KMS-11 (cell line): Measurements from ENCODE around the gene SUGCT.

Source experiments
- H2AFZ ChIP-seq: fragments of 200-600 bp; sonication (generic); 2 replicates; pipeline ENCODE4 v1.6.1; 2016; ENCODE audit warnings: antibody characterized with exemption, mixed run types, low read depth
- H3K27ac ChIP-seq: fragments of 200-600 bp; sonication (generic); 2 replicates; pipeline ENCODE4 v1.6.1; 2016; ENCODE audit warnings: mild to moderate bottlenecking, mixed run types
- H3K27me3 ChIP-seq: fragments of 200-600 bp; sonication (generic); 2 replicates; pipeline ENCODE4 v1.6.1; 2017; ENCODE audit warnings: mild to moderate bottlenecking, low read depth, mixed run types, moderate library complexity; ENCODE audit not compliant: insufficient read depth
- H3K36me3 ChIP-seq: fragments of 200-600 bp; sonication (generic); 2 replicates; pipeline ENCODE4 v1.6.1; 2017; ENCODE audit warnings: mild to moderate bottlenecking, mixed run types; ENCODE audit not compliant: insufficient read depth
- H3K4me1 ChIP-seq: fragments of 200-600 bp; sonication (generic); 2 replicates; pipeline ENCODE4 v1.6.1; 2016; ENCODE audit warnings: mild to moderate bottlenecking, low read depth, mixed run types; ENCODE audit not compliant: poor library complexity, severe bottlenecking
- H3K4me2 ChIP-seq: fragments of 200-600 bp; sonication (generic); 2 replicates; pipeline ENCODE4 v1.7.0; 2016; ENCODE audit warnings: mild to moderate bottlenecking, mixed run types
- H3K4me3 ChIP-seq: fragments of 200-600 bp; sonication (generic); IDR thresholded peaks from 2 replicates; pipeline ENCODE4 v1.6.1; 2017; ENCODE audit warnings: low read depth, low read length, mixed read lengths; ENCODE audit not compliant: insufficient read depth
- H3K79me2 ChIP-seq: fragments of 200-600 bp; sonication (generic); 2 replicates; pipeline ENCODE4 v1.6.1; 2016; ENCODE audit warnings: low read depth, mixed run types; ENCODE audit not compliant: insufficient read depth
- H3K9ac ChIP-seq: fragments of 200-600 bp; sonication (generic); 2 replicates; pipeline ENCODE4 v1.6.1; 2016; ENCODE audit warnings: mild to moderate bottlenecking, mixed run types
- H4K20me1 ChIP-seq: fragments of 200-600 bp; sonication (generic); 2 replicates; pipeline ENCODE4 v1.6.1; 2016; ENCODE audit warnings: mild to moderate bottlenecking, mixed run types; ENCODE audit not compliant: insufficient read depth
- CTCF ChIP-seq: fragments of 200-600 bp; sonication (generic); conservative IDR thresholded peaks from 2 replicates; pipeline ENCODE4 v1.6.1; 2017; ENCODE audit warnings: low read depth, mild to moderate bottlenecking, antibody characterized with exemption, low read length, moderate library complexity, mixed read lengths

Gene SUGCT

GRCh38 chr7:40760293-40760964, 625.6 kb downstream of the SUGCT start:
- Histone ChIP-seq H2AFZ (no peak overlapping the region), H3K4me1 (no peaks in the 10 kb centered on the region), H3K27ac (no peak overlapping the region), H3K9ac (no peak overlapping the region), H4K20me1 (no peaks in the 10 kb centered on the region), H3K36me3 (no peaks in the 10 kb centered on the region), H3K79me2 (no peaks in the 10 kb centered on the region), H3K4me2 (no peak overlapping the region), H3K27me3 (no peaks in the 10 kb centered on the region), H3K4me3 (no peak overlapping the region)
- TF ChIP-seq CTCF: no peak

GRCh38 chr7:40760987-40761386, 626.2 kb downstream of the SUGCT start:
- no peak for TF ChIP-seq CTCF
- Histone ChIP-seq H3K4me1 (no peaks in the 10 kb centered on the region), H3K4me3 (no peak overlapping the region), H2AFZ (no peak overlapping the region), H3K27ac (no peak overlapping the region), H3K36me3 (no peaks in the 10 kb centered on the region), H3K9ac (no peak overlapping the region), H4K20me1 (no peaks in the 10 kb centered on the region), H3K27me3 (no peaks in the 10 kb centered on the region), H3K79me2 (no peaks in the 10 kb centered on the region), H3K4me2 (no peak overlapping the region)

GRCh38 chr7:40761762-40762560, 627.2 kb downstream of the SUGCT start:
- H3K4me3 ChIP-seq: no peak overlapping the region
- no peaks in the 10 kb centered on the region for H3K4me1 ChIP-seq
- H3K27me3 ChIP-seq: no peaks in the 10 kb centered on the region
- H4K20me1 ChIP-seq: no peaks in the 10 kb centered on the region
- no peak overlapping the region for H2AFZ ChIP-seq
- H3K36me3 ChIP-seq: no peaks in the 10 kb centered on the region
- H3K4me2 ChIP-seq: no peak overlapping the region
- H3K79me2 ChIP-seq: no peaks in the 10 kb centered on the region
- H3K9ac ChIP-seq: no peak overlapping the region
- H3K27ac ChIP-seq: no peak overlapping the region
- TF ChIP-seq CTCF: no peak

- no peak overlapping the region for H3K9ac ChIP-seq
- no peaks in the 10 kb centered on the region for H3K27me3 ChIP-seq
- no peak overlapping the region for H3K4me2 ChIP-seq
- no peak overlapping the region for H3K4me3 ChIP-seq
- TF ChIP-seq CTCF: no peak
- H3K36me3 ChIP-seq: no peaks in the 10 kb centered on the region
- H4K20me1 ChIP-seq: no peaks in the 10 kb centered on the region
- no peak overlapping the region for H3K27ac ChIP-seq
- H3K4me1 ChIP-seq: no peaks in the 10 kb centered on the region
- no peak overlapping the region for H2AFZ ChIP-seq
- no peaks in the 10 kb centered on the region for H3K79me2 ChIP-seq
Measured at GRCh38 chr7:40763319-40764287, 628.8 kb downstream of the SUGCT start.
